Fibroblast of lung (primary cell): ENCODE measurements around the gene ENDOD1. TPM values are rescaled to one million over a fixed set of nuclear protein-coding genes. Genes with fewer than 3 reads are reported as not detected.
A peak's percentile ranks its signal among the peaks of the same experiment; 100 is the strongest.

ENCODE experiments used
- DNase-seq, 2 donors: peaks; one replicate each; pipeline versions ENCODE4 v3.0.0 to v3.0.0-alpha.2; 2010; ENCODE audit warnings: low read depth in 2 of 2
- H2AFZ ChIP-seq: 2 replicates; pipeline ENCODE4 v1.5.1; 2012; ENCODE audit warnings: low read length, control low read depth, inconsistent platforms
- H3K27ac ChIP-seq: 2 replicates; pipeline ENCODE4 v1.5.1; 2011; ENCODE audit warnings: low read length, control low read depth; ENCODE audit not compliant: insufficient read depth
- H3K27me3 ChIP-seq: 2 replicates; pipeline ENCODE4 v1.5.1; 2011; ENCODE audit warnings: mild to moderate bottlenecking, low read length; ENCODE audit not compliant: control insufficient read depth, insufficient read depth
- H3K36me3 ChIP-seq: 2 replicates; pipeline ENCODE4 v1.5.1; 2011; ENCODE audit warnings: low read length; ENCODE audit not compliant: control insufficient read depth, insufficient read depth
- H3K4me1 ChIP-seq: 2 replicates; pipeline ENCODE4 v1.5.1; 2011; ENCODE audit warnings: low read length; ENCODE audit not compliant: control insufficient read depth, insufficient read depth; ENCODE audit errors: extremely low read depth
- H3K4me2 ChIP-seq: 2 replicates; pipeline ENCODE4 v1.5.1; 2011; ENCODE audit warnings: low read length, control low read depth; ENCODE audit not compliant: insufficient read depth; ENCODE audit errors: extremely low read depth
- H3K4me3 ChIP-seq, 4 experiments: fragments of 200-600 bp in 1 of 4; sonication (generic) in 1 of 4; replicated peaks in 1 of 4; 2 replicates each; pipeline ENCODE4 v1.5.1; 2011 to 2016; ENCODE audit warnings: low read length in 4 of 4, low read depth in 3 of 4, mild to moderate bottlenecking in 3 of 4, control low read depth in 2 of 4, inconsistent platforms in 1 of 4, mixed read lengths in 1 of 4; ENCODE audit not compliant: insufficient read depth in 1 of 4; ENCODE audit errors: control extremely low read depth in 1 of 4
- H3K79me2 ChIP-seq: 2 replicates; pipeline ENCODE4 v1.5.1; 2012; ENCODE audit warnings: mild to moderate bottlenecking, low read length, inconsistent platforms; ENCODE audit not compliant: control insufficient read depth, insufficient read depth
- H3K9ac ChIP-seq: 2 replicates; pipeline ENCODE4 v1.5.1; 2011; ENCODE audit warnings: mild to moderate bottlenecking, low read length, control low read depth; ENCODE audit not compliant: insufficient read depth
- H3K9me3 ChIP-seq: 2 replicates; pipeline ENCODE4 v1.5.1; 2012; ENCODE audit warnings: low read depth, low read length; ENCODE audit not compliant: control insufficient read depth, insufficient read depth
- H4K20me1 ChIP-seq: 2 replicates; pipeline ENCODE4 v1.5.1; 2011; ENCODE audit warnings: low read length; ENCODE audit not compliant: control insufficient read depth, insufficient read depth; ENCODE audit errors: extremely low read depth
- EZH2 ChIP-seq: IDR thresholded peaks from 2 replicates; pipeline ENCODE4 v1.5.1; 2012; ENCODE audit warnings: low read length, control low read depth, mild to moderate bottlenecking; ENCODE audit errors: missing control alignments
- polyA plus RNA-seq, 2 donors: library from polyadenylated mRNA; depleted of rRNA in 1 of 2; stranded (reverse) in 1 of 2; unstranded in 1 of 2; fragments of >200 nt; gene quantifications; 2 replicates each; pipeline ENCODE4 v1.2.1, GENCODE V29; 2011 to 2012; ENCODE audit warnings: missing spikeins in 1 of 2
- total RNA-seq: library from RNA; depleted of rRNA; stranded (reverse); fragments of >200 nt; gene quantifications from 2 replicates; pipeline ENCODE4 v1.2.1, GENCODE V29; 2014
- TF ChIP-seq, protein P1 (sequence below), 2 donors: IDR thresholded peaks in 1 of 2; conservative IDR thresholded peaks in 1 of 2; 1 replicate in 1 of 2; 2 replicates in 1 of 2; pipeline ENCODE4 v1.5.1; 2011 to 2012; ENCODE audit warnings: low read length in 2 of 2, control low read depth in 1 of 2, inconsistent platforms in 1 of 2, low read depth in 1 of 2, mild to moderate bottlenecking in 1 of 2

The ENDOD1 gene
- total and polyA plus RNA-seq, 2 donors (not counting 1 experiment from before 2014, with no cell fraction given): 33.4 to 50.8 TPM

DNA sequence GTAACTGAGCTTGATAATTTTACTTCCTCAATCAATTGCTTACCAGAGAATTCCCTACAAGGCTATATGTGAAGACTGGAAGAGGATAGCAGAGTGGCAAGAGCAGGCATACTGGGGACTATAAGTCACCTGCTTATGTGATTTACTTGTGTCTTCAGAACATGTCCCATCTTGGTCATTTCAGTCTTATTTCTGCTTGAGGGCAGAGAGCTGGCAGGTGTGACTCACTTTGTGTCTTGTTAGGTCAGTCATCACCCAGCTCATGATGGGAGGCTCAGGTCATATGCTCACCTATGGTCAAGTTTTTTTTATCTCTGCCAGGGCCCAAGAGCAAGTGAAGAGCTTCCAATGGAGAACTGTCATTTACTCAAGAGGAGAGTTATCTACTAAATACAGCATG is 16.7 kb upstream of the ENDOD1 start:
- H3K27ac ChIP-seq: no peak overlapping the region
- H3K9me3 ChIP-seq: no peaks in the 10 kb centered on the region
- no peak for DNase-seq
- no peaks in the 10 kb centered on the region for H3K27me3 ChIP-seq
- no peak overlapping the region for H2AFZ ChIP-seq
- H3K4me2 ChIP-seq: no peak overlapping the region
- no peaks in the 10 kb centered on the region for H4K20me1 ChIP-seq
- no peak overlapping the region for H3K9ac ChIP-seq
- TF ChIP-seq, protein P1, sequence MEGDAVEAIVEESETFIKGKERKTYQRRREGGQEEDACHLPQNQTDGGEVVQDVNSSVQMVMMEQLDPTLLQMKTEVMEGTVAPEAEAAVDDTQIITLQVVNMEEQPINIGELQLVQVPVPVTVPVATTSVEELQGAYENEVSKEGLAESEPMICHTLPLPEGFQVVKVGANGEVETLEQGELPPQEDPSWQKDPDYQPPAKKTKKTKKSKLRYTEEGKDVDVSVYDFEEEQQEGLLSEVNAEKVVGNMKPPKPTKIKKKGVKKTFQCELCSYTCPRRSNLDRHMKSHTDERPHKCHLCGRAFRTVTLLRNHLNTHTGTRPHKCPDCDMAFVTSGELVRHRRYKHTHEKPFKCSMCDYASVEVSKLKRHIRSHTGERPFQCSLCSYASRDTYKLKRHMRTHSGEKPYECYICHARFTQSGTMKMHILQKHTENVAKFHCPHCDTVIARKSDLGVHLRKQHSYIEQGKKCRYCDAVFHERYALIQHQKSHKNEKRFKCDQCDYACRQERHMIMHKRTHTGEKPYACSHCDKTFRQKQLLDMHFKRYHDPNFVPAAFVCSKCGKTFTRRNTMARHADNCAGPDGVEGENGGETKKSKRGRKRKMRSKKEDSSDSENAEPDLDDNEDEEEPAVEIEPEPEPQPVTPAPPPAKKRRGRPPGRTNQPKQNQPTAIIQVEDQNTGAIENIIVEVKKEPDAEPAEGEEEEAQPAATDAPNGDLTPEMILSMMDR (conservative IDR thresholded peaks at IDR 0.05 in 1 of 2, IDR thresholded peaks at IDR 0.05 in 1 of 2; ENCODE audit: low read depth in 1 of 2, low read length in 2 of 2): no peak
- no peak for TF ChIP-seq EZH2
- peaks cover 11% of the 10 kb centered on the region for H3K4me1 ChIP-seq
- no peaks in the 10 kb centered on the region for H3K36me3 ChIP-seq
- no peak overlapping the region for H3K4me3 ChIP-seq
- peaks cover 10% of the 10 kb centered on the region for H3K79me2 ChIP-seq

DNA sequence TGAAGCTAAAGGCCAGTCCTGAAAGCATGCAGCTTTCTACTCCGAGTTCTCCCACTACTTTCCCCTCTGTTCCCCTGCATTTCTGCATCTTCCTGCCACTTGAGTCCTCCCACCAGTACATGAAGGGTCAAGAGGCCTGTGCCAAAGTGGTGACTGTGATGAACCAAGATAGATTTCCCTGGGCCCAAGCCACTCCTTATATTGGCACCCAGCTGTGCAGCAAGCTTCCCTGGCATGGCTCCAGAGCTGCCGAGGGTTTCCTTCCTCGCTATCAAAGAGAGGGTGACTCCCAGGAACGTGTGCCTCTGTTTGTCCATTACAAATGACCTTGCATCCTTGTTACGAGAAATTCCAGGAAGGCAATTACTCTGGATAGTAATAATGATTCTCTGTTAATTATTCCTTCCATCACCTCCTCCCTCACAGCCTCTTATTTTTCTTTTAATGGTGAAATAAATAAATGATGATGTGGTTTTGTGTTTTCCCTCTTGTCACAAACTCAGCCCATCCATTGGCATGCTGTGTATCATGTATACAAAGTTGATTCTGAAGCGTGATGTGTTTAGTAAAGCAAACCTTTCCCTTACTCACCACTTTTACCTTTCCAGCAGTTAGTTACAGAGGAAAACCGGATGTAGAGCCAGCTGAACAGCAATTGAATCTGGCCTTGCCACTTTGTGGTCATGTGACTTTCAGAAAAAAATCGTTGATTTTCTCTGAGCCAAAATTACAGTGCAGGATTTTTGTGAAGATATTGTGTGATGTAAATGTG is 14.7 kb upstream of the ENDOD1 start:
- Histone ChIP-seq H3K27me3 (no peaks in the 10 kb centered on the region), H2AFZ (no peak overlapping the region), H3K4me1 (peaks cover 8% of the 10 kb centered on the region), H3K27ac (no peak overlapping the region), H4K20me1 (no peaks in the 10 kb centered on the region), H3K4me2 (no peak overlapping the region), H3K9ac (no peak overlapping the region), H3K36me3 (no peaks in the 10 kb centered on the region), H3K4me3 (no peak overlapping the region), H3K79me2 (peaks cover 2% of the 10 kb centered on the region), H3K9me3 (no peaks in the 10 kb centered on the region)
- no peak for TF ChIP-seq EZH2
- TF ChIP-seq, protein P1 (conservative IDR thresholded peaks at IDR 0.05 in 1 of 2, IDR thresholded peaks at IDR 0.05 in 1 of 2; ENCODE audit: low read depth in 1 of 2, low read length in 2 of 2): no peak
- DNase-seq: peak in 1 of 2 donors; percentile 38

DNA sequence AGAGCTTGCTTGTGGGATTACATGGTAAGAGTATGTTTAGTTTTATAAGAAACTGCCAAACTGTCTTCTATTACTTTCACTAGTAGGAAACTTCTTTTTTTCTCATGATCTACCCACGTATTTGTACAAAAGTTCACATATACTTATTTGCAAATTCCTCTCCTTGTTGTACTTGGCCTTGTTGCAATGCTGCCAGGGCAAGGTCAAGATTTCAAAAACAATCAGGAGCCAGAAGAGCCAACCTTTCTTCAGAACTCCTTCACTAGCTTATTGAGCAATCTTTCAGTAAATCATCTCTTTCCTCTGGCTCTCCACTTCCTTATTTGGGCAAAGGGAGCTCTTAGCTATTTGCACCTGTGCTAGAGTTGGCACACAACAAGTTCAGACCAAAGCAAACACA is 13.2 kb upstream of the ENDOD1 start:
- no peaks in the 10 kb centered on the region for H3K27me3 ChIP-seq
- no peak overlapping the region for H2AFZ ChIP-seq
- H3K4me2 ChIP-seq: no peak overlapping the region
- H3K9ac ChIP-seq: no peak overlapping the region
- H3K79me2 ChIP-seq: no peaks in the 10 kb centered on the region
- TF ChIP-seq, protein P1 (conservative IDR thresholded peaks at IDR 0.05 in 1 of 2, IDR thresholded peaks at IDR 0.05 in 1 of 2; ENCODE audit: low read depth in 1 of 2, low read length in 2 of 2): no peak
- no peak for TF ChIP-seq EZH2
- peak; percentile 87 to 98 for DNase-seq
- no peaks in the 10 kb centered on the region for H4K20me1 ChIP-seq
- no peaks in the 10 kb centered on the region for H3K9me3 ChIP-seq
- H3K27ac ChIP-seq: no peak overlapping the region
- no peak overlapping the region for H3K4me3 ChIP-seq
- no peaks in the 10 kb centered on the region for H3K36me3 ChIP-seq
- H3K4me1 ChIP-seq: peaks cover 8% of the 10 kb centered on the region
